GM10266 (cell line): ENCODE results near the gene ARF3.

Source experiments
- DNase-seq: peaks from one replicate; pipeline ENCODE4 v3.0.0; 2012; ENCODE audit errors: extremely low spot score
- CTCF ChIP-seq: IDR thresholded peaks from 2 replicates; pipeline ENCODE4 v1.5.1; 2012; ENCODE audit warnings: mild to moderate bottlenecking, low read depth; ENCODE audit not compliant: control insufficient read depth, insufficient read depth; ENCODE audit errors: missing control alignments

ARF3 gene

GRCh38 chr12:48988030-48988649, 30.9 kb upstream of the ARF3 start:
- peak; percentile 91 for TF ChIP-seq CTCF
- DNase-seq: peak; percentile 86

- no peak for DNase-seq
- no peak for TF ChIP-seq CTCF
These were observed 29.5 kb upstream of the ARF3 start for GRCh38 chr12:48986720-48987291.

GRCh38 chr12:48985901-48986300, 28.6 kb upstream of the ARF3 start:
- TF ChIP-seq CTCF: no peak
- DNase-seq: no peak

GRCh38 chr12:48985475-48985897, 28.2 kb upstream of the ARF3 start:
- no peak for DNase-seq
- no peak for TF ChIP-seq CTCF

GRCh38 chr12:48982397-48983080, 25.3 kb upstream of the ARF3 start:
- TF ChIP-seq CTCF: no peak

GRCh38 chr12:48981757-48982157, 24.5 kb upstream of the ARF3 start:
- no peak for DNase-seq
- no peak for TF ChIP-seq CTCF

More at GRCh38 chr12:48982397-48983080, 25.3 kb upstream of the ARF3 start:
- no peak for DNase-seq
